PC-9 (cell line): ENCODE results near the gene OSBPL6.

ENCODE experiments used
- EZH2 ChIP-seq: fragments of 200-600 bp; sonication (generic); IDR thresholded peaks from 2 replicates; pipeline ENCODE4 v1.8.0; 2017; ENCODE audit warnings: antibody characterized with exemption, low read depth
- TF ChIP-seq, protein P1 (sequence below): fragments of 200-600 bp; sonication (generic); conservative IDR thresholded peaks from 2 replicates; pipeline ENCODE4 v1.6.1; 2017; ENCODE audit warnings: mixed run types, antibody characterized with exemption, mild to moderate bottlenecking, moderate library complexity

- TF ChIP-seq EZH2 = no peak
- TF ChIP-seq, protein P1, sequence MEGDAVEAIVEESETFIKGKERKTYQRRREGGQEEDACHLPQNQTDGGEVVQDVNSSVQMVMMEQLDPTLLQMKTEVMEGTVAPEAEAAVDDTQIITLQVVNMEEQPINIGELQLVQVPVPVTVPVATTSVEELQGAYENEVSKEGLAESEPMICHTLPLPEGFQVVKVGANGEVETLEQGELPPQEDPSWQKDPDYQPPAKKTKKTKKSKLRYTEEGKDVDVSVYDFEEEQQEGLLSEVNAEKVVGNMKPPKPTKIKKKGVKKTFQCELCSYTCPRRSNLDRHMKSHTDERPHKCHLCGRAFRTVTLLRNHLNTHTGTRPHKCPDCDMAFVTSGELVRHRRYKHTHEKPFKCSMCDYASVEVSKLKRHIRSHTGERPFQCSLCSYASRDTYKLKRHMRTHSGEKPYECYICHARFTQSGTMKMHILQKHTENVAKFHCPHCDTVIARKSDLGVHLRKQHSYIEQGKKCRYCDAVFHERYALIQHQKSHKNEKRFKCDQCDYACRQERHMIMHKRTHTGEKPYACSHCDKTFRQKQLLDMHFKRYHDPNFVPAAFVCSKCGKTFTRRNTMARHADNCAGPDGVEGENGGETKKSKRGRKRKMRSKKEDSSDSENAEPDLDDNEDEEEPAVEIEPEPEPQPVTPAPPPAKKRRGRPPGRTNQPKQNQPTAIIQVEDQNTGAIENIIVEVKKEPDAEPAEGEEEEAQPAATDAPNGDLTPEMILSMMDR = no peak
Measured at GRCh38 chr2:178350051-178350450, 155.7 kb downstream of the OSBPL6 start.
